PC-3 (cell line): ENCODE data around the gene TGFBR3.

Experiments
- CTCF ChIP-seq: fragments of 300-600 bp; sonication (generic); conservative IDR thresholded peaks from 2 replicates; pipeline ENCODE4 v1.5.1; 2017; ENCODE audit warnings: antibody characterized with exemption, low read depth, mild to moderate bottlenecking, low read length
- EZH2 ChIP-seq: fragments of 300-600 bp; sonication (generic); IDR thresholded peaks from one replicate; pipeline ENCODE4 v1.6.1; 2017; ENCODE audit warnings: antibody characterized with exemption, mild to moderate bottlenecking, low read length; ENCODE audit not compliant: unreplicated experiment
- EZH2phosphoT487 ChIP-seq: fragments of 300-600 bp; sonication (generic); IDR thresholded peaks from 2 replicates; pipeline ENCODE4 v1.6.1; 2018; ENCODE audit warnings: mild to moderate bottlenecking, antibody characterized with exemption, low read length, borderline replicate concordance

GRCh38 chr1:91778964-91779363, 107.0 kb downstream of the TGFBR3 start:
- TF ChIP-seq CTCF, result no peak
- TF ChIP-seq EZH2, result no peak
- no peak for TF ChIP-seq EZH2phosphoT487
